Tibial artery (tissue), 4 donors: Measurements from ENCODE around the gene PPP4R2.

ENCODE experiments used
- DNase-seq, 2 donors: peaks; one replicate each; pipeline ENCODE4 v3.0.0-alpha.2; 2019
- H3K27ac ChIP-seq, 2 donors: fragments of 200-600 bp; sonication (generic) in 1 of 2; 1 replicate in 1 of 2; 2 replicates in 1 of 2; pipeline ENCODE4 v1.5.1; 2018 to 2019; ENCODE audit warnings: mild to moderate bottlenecking in 1 of 2
- H3K27me3 ChIP-seq, 2 donors: fragments of 200-600 bp; sonication (generic) in 1 of 2; one replicate each; pipeline versions ENCODE4 v1.5.1 to v1.6.0; 2016 to 2019
- H3K36me3 ChIP-seq, 3 donors: fragments of 200-600 bp; sonication (generic) in 2 of 3; one replicate each; pipeline ENCODE4 v1.5.1; 2016 to 2019; ENCODE audit warnings: mild to moderate bottlenecking in 2 of 3
- H3K4me1 ChIP-seq, 4 donors: fragments of 200-600 bp; sonication (generic) in 2 of 4; 1 replicate in 3 of 4; 2 replicates in 1 of 4; pipeline ENCODE4 v1.5.1; 2016 to 2019
- H3K4me3 ChIP-seq, 2 donors: fragments of 200-600 bp; sonication (generic) in 1 of 2; 1 replicate in 1 of 2; 2 replicates in 1 of 2; pipeline ENCODE4 v1.5.1; 2018 to 2019; ENCODE audit warnings: mild to moderate bottlenecking in 2 of 2
- H3K9me3 ChIP-seq, 3 donors: fragments of 200-600 bp; sonication (generic) in 1 of 3; one replicate each; pipeline ENCODE4 v1.5.1; 2016 to 2019
- intact Hi-C: fragments of 100-400 bp; cut with DNase I; formaldehyde crosslinking; loops from one replicate; pipeline ENCODE4 v1.15.0; 2023; ENCODE audit warnings: low total_unique reads
- TF ChIP-seq, protein P1 (sequence below), 2 experiments: fragments of 200-600 bp in 1 of 2; fragments of 450-650 bp in 1 of 2; IDR thresholded peaks; one replicate each; pipeline ENCODE4 v1.5.1; 2017 to 2019; ENCODE audit warnings: antibody characterized with exemption in 2 of 2, mild to moderate bottlenecking in 1 of 2, moderate library complexity in 1 of 2

Gene PPP4R2

DNA sequence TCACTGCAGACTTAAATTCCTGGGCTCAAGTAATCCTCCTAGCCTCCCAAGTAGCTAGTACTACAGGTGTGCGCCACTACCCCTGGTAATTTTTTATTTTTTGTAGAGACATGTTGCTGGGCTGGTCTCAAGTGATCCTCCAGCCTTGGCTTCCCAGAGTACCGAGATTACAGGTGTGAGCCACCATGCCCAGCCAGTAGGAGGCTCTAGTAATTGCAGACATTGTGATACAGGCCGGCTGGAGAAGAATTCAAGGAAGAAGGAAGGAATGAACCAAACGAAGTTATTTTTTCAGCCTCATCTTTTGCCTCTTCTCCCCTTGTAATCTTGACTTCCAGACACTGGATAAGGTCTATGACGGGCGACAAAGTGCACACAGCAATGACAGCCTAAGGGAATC, 3.2 kb upstream of the PPP4R2 start:
- no peak overlapping the region for H3K4me3 ChIP-seq
- TF ChIP-seq, protein P1, sequence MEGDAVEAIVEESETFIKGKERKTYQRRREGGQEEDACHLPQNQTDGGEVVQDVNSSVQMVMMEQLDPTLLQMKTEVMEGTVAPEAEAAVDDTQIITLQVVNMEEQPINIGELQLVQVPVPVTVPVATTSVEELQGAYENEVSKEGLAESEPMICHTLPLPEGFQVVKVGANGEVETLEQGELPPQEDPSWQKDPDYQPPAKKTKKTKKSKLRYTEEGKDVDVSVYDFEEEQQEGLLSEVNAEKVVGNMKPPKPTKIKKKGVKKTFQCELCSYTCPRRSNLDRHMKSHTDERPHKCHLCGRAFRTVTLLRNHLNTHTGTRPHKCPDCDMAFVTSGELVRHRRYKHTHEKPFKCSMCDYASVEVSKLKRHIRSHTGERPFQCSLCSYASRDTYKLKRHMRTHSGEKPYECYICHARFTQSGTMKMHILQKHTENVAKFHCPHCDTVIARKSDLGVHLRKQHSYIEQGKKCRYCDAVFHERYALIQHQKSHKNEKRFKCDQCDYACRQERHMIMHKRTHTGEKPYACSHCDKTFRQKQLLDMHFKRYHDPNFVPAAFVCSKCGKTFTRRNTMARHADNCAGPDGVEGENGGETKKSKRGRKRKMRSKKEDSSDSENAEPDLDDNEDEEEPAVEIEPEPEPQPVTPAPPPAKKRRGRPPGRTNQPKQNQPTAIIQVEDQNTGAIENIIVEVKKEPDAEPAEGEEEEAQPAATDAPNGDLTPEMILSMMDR (IDR thresholded peaks at IDR 0.05), result no peak
- H3K27ac ChIP-seq, result no peak overlapping the region
- intact Hi-C loops, result loop anchor here (10.0 kb wide), 1 partner anchor 51 kb away; no protein-coding TSS in a partner anchor
- no peaks in the 10 kb centered on the region for H3K9me3 ChIP-seq
- DNase-seq, result no peak
- H3K27me3 ChIP-seq, result no peaks in the 10 kb centered on the region
- H3K4me1 ChIP-seq, result peaks cover 0 to 12% (median 4%) of the 10 kb centered on the region in 4 donors
- no peaks in the 10 kb centered on the region for H3K36me3 ChIP-seq

DNA sequence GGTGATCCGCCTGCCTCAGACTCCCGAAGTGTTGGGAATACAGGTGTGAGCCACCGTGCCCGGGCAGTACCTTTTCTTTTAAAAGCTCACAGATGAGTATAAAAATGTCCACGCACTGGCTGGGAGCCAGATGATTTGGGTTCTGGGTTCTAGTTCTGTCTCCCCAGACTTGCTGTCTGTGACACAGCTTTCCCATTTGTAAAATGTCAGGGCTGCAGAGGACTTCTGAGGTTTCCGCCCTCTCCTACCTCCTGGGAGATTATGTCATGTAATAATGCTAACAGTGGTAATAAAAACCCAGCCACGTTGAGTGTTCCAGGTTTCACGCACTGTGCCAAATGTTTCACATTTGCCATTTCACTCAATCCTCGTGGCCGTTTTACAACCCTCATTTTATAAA, 1.3 kb upstream of the PPP4R2 start:
- no peak for DNase-seq
- Histone ChIP-seq H3K27ac (no peak overlapping the region), H3K27me3 (no peaks in the 10 kb centered on the region), H3K36me3 (no peaks in the 10 kb centered on the region), H3K4me1 (peaks cover 0 to 32% (median 15%) of the 10 kb centered on the region in 4 donors), H3K4me3 (no peak overlapping the region), H3K9me3 (no peaks in the 10 kb centered on the region)
- TF ChIP-seq, protein P1 (IDR thresholded peaks at IDR 0.05), result no peak
- intact Hi-C loops, result loop anchor here (10.0 kb wide), 1 partner anchor 49 kb away; no protein-coding TSS in a partner anchor

DNA sequence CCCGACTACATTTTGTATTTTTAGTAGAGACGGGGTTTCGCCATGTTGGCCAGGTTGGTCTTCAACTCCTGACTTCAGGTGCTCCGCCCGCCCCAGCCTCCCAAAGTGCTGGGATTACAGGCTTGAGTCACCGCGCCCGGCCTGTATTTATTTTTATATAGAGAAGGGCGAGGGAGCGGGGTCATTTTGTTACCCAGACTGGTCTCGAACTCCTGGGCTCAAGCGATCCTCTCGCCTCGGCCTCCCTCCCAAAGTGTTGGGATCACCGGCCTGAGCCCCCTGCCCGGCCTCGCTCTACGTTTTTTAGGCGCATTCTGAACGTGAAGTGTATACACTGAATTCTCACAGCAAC, 514 bp upstream of the PPP4R2 start:
- Histone ChIP-seq H3K4me3 (peak overlapping the region; percentile 89 to 92), H3K27ac (peak overlapping the region; percentile 98), H3K36me3 (peaks cover 0 to 6% (median 0%) of the 10 kb centered on the region in 3 donors), H3K9me3 (no peaks in the 10 kb centered on the region), H3K4me1 (peaks cover 0 to 40% (median 21%) of the 10 kb centered on the region in 4 donors), H3K27me3 (no peaks in the 10 kb centered on the region)
- DNase-seq, result peak in 1 of 2 donors; percentile 23
- intact Hi-C loops, result loop anchor here (10.0 kb wide), 1 partner anchor 49 kb away; no protein-coding TSS in a partner anchor
- TF ChIP-seq, protein P1 (IDR thresholded peaks at IDR 0.05), result no peak

DNA sequence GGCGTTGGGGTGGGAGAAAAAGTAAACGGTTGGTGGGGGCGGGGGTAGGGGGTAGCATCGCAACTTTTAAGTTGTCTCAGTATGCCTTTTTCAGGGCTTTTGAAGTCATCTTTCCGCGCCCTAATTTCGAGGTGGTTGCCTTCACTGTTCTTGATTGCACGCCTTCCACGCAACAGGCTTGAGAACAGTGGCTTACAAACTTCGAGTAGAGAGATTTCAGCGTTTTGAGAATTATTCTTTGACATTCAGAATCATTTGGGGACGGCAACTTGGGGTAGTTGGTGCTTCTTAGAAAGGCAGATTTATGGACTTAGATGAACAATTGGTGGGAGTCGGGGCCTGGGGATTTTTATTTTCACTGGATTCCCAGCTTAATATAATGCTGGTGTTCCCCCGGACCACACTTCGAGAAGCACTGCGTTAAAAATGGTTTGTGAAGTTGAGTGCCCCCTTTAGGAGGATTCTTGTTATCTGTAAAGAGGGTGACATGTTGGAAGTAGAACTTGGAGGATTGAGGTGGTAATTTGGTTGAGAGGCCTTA, 880 bp downstream of the PPP4R2 start:
- peaks cover 0 to 53% (median 26%) of the 10 kb centered on the region in 4 donors for H3K4me1 ChIP-seq
- DNase-seq, result no peak
- peak overlapping the region; percentile 89 to 92 for H3K4me3 ChIP-seq
- peaks cover 0 to 18% (median 0%) of the 10 kb centered on the region in 3 donors for H3K36me3 ChIP-seq
- intact Hi-C loops, result loop anchor here (10.0 kb wide), 1 partner anchor 47 kb away; no protein-coding TSS in a partner anchor
- peak overlapping the region; percentile 98 for H3K27ac ChIP-seq
- no peaks in the 10 kb centered on the region for H3K27me3 ChIP-seq
- no peaks in the 10 kb centered on the region for H3K9me3 ChIP-seq
- TF ChIP-seq, protein P1 (IDR thresholded peaks at IDR 0.05), result peak; percentile 22 to 51

DNA sequence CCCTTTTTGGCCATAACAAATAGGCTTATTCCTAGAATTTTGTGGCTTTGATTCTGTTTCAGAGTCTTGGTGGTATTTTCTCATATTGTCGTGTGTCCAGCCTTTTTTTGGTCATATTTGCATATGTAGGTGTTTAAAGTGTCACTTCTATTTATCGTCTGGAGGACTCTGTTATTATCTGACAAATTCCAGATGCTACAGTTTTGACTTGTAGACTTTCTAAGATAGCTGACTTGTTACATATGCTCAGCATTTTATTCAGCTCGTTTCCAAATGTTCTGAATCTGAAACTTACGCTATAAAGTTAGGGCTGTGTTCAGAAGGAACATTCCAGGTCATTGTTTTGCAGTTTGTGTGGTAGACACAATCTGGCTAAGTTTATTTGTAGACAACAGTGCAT, 1.9 kb downstream of the PPP4R2 start:
- Histone ChIP-seq H3K36me3 (peaks cover 0 to 18% (median 0%) of the 10 kb centered on the region in 3 donors), H3K27ac (peak overlapping the region in 1 of 2 donors; percentile 98), H3K4me3 (peak overlapping the region; percentile 89 to 92), H3K27me3 (no peaks in the 10 kb centered on the region), H3K9me3 (no peaks in the 10 kb centered on the region), H3K4me1 (peaks cover 0 to 63% (median 28%) of the 10 kb centered on the region in 4 donors)
- TF ChIP-seq, protein P1 (IDR thresholded peaks at IDR 0.05), result no peak
- intact Hi-C loops, result loop anchor here (10.0 kb wide), 1 partner anchor 46 kb away; no protein-coding TSS in a partner anchor
- DNase-seq, result no peak
